IPS-18c (cell line): ENCODE data around the gene ZNF761.
"Not testable (repeated sequence)": the region's sequence is repeated elsewhere in the genome, so short reads cannot be mapped to it uniquely, and the experiment has no call there.

Experiments used
- H3K4me3 ChIP-seq: 2 replicates; pipeline ENCODE4 v1.7.0; 2013; ENCODE audit warnings: low read depth, mild to moderate bottlenecking, low read length, moderate library complexity; ENCODE audit not compliant: insufficient read depth
- H3K9me3 ChIP-seq: one replicate; pipeline ENCODE4 v1.6.1; 2013; ENCODE audit warnings: mild to moderate bottlenecking, low read length, moderate library complexity; ENCODE audit not compliant: control insufficient read depth, insufficient read depth

ZNF761 gene

DNA sequence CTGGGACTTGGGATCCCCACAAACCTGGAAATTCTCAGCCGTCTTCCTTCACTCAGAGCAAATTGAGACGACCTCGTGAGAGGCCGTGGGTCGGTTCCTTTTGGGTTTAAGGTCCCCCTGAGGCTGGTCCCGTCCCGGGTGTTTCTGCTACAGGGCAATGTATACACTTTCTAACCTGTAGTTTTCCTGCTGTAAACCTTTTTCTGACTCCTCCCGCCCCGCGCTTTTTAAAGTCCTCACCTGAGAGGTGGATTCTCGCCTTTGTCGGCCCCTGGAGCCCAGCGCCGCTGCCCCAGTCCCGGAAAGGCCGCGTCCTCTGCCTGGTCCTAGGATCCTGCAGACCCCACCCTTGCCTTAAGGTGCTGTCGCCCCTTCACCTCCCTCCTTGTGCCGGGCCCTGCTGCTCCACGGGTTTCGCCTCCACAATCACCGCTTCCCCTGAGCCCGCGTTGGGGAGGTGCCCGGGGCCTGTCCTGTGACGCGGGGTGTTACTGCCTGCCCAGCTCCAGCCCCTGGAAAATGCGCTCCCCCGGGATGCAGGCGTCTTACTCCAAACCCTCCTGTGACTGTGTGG lies 391 bp downstream of the ZNF761 start:
- Histone ChIP-seq H3K4me3 (peak overlapping the region; percentile 85), H3K9me3 (no peaks in the 10 kb centered on the region)

GRCh38 chr19:53443809-53444208 lies 12.0 kb downstream of the ZNF761 start:
- H3K4me3 ChIP-seq, H3K9me3 ChIP-seq: not testable (repeated sequence)

- H3K4me3 ChIP-seq, H3K9me3 ChIP-seq: not testable (repeated sequence)
Observed at GRCh38 chr19:53447196-53447595, 15.4 kb downstream of the ZNF761 start.

- Histone ChIP-seq H3K9me3 (peaks cover 10% of the 10 kb centered on the region), H3K4me3 (no peak overlapping the region; the same call in 1 of the 2 replicates)
Observed at GRCh38 chr19:53455828-53456227, 24.0 kb downstream of the ZNF761 start.

- not testable (repeated sequence) for H3K4me3 ChIP-seq
- peaks cover 10% of the 10 kb centered on the region for H3K9me3 ChIP-seq
Observed at GRCh38 chr19:53460131-53460721, 28.4 kb downstream of the ZNF761 start.

DNA sequence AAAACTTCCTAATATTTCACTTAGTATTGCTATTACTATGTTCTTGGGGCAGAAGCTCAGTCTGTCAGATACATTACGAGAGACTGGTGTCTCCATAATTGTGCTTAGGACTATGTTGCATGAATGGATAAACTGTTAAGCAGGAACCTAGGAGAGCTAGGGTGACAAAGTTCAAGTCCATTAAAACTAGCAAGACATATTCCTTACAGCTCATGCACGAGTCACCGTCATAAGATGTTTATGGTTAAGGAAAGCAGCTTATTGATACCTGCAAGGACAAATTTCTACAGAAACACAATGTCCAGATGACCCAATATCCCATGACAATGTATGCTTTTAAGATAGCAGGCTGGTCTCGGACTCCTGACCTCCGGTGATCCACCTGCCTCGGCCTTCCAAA lies 30.1 kb downstream of the ZNF761 start:
- H3K9me3 ChIP-seq: peaks cover 2% of the 10 kb centered on the region

DNA sequence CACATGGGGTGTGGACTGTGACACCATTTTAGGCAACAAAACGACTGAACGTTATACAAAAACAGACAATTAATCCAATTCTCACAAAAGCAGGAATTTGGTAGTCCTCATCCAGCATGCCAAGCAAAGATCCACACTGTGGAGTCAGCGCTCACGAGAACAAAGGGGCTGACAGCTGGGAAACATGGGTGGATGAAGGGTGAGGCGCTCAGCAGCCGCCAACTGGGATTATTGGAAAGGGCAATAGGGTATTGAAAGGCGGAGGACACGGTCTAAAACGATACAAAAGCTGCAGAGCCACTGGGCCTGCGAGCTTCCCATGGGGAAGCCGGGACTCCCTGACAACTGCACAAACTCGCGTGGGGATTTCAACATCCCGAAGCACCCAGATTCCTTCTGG lies 31.1 kb downstream of the ZNF761 start:
- H3K9me3 ChIP-seq: no peaks in the 10 kb centered on the region
- H3K4me3 ChIP-seq: peak overlapping the region; percentile 42

More for the DNA sequence above, 30.1 kb downstream of the ZNF761 start:
- H3K4me3 ChIP-seq: no peak overlapping the region

- H3K9me3 ChIP-seq: no peaks in the 10 kb centered on the region
- peak overlapping the region; percentile 42 for H3K4me3 ChIP-seq
Observed at GRCh38 chr19:53463263-53463662, 31.5 kb downstream of the ZNF761 start.

DNA sequence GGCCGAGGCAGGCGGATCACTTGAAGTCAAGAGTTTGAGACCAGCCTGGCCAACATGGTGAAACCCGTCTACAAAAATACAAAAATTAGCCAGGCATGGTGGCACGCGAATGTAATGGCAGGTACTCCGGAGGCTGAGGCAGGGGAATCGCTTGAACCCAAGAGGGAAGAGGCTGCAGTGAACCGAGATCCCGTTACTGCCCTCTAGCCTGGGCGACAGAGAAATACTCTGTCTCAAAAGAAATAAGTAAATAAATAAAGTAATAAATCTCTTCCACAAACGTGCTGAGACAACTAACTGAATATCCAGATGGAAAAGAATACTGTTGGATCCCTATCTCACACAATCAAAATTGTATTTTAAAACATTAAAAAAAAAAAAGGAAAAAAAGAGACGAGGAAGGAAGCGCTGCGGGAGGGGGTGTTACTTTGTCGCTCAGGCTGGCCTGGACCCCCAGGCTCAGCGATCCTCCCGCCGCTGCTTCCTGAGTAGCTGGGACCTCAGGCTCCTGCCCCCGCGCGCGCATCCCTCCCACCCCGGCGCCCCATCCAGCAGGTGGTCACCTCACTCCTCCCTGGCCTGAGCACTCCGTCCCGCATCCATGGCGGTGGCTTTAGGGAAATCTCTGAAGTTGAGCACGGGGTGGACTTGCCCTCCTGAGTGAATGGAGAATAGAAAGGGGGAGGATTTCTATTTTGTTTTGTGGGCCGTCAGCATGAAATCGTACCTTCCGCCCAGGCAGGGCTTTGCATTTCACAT lies 35.1 kb downstream of the ZNF761 start:
- H3K9me3 ChIP-seq: no peaks in the 10 kb centered on the region
- peak overlapping the region; percentile 98; the same call in 1 of the 2 replicates for H3K4me3 ChIP-seq

GRCh38 chr19:53467485-53468262 lies 35.9 kb downstream of the ZNF761 start, which contains the start of gene ZNF813:
Gene ZNF813 (plus strand): TSS chr19:53467733. CDS start chr19:53483823, 16,090 bp downstream.
- H3K4me3 ChIP-seq: peak within 1 kb of the TSS; percentile 98
- no peaks in the 10 kb centered on the region for H3K9me3 ChIP-seq

- H3K4me3 ChIP-seq, H3K9me3 ChIP-seq: not testable (repeated sequence)
Observed at GRCh38 chr19:53468628-53469027, 36.8 kb downstream of the ZNF761 start.

DNA sequence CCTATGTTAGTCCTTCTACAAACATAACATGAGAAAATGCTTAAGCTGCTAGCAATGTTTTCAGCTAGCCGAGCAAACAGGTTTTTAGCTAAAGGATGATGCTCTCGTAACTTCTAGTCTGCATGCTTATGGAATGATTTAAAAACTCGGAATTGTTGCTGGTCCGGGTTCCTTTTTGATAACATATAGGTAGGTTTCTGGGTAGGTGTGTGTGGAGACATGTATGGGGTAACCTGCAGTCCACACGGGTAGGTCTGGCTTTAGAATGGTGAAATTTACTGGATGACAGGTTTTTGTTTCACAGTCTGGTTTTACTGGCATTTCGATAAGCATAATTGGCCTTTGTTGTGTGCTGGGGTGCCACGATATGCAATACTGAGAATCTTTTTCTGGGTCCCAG lies 40.1 kb downstream of the ZNF761 start:
- Histone ChIP-seq H3K4me3 (no peak overlapping the region), H3K9me3 (no peaks in the 10 kb centered on the region)

DNA sequence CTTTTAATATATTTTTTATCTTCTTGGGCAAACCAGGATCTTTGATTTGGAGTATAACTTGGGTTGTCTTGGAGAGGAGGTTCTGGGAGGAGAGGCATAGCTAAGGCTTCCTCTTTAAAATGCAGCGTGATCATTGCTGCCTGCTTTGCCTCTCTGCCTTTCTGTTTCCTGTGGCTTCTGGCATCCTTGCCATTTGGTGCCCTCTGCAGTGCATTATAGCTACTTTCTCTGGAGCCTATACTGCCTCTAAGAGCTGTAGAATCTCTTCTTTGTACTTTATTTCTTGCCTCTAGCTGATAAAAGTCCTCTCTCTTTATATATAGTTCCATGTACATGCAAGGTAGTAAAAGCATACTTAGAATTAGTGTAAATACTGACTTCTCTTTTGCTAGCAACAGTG lies 43.0 kb downstream of the ZNF761 start:
- H3K9me3 ChIP-seq: peaks cover 11% of the 10 kb centered on the region
- H3K4me3 ChIP-seq: not testable (repeated sequence)

DNA sequence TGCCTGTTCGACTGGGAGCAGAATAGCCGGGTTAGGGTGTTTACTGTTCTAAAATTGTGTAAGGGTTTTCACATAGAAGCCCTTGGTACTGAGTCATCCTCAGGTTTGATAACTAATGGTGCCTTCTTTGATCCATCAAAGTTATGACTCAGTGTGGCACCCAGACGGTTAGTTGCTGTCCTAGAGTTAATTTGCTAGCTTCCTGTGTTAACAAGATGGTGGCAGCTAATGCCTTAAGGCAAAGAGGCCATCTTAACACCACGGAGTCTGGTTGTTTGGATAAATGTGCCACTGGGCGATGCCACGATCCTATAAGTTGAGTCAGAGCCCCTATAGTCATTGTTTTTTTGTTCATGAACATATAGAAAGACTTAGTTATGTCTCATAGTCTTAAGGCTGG lies 43.7 kb downstream of the ZNF761 start:
- peaks cover 11% of the 10 kb centered on the region for H3K9me3 ChIP-seq
- H3K4me3 ChIP-seq: not testable (repeated sequence)

GRCh38 chr19:53483751-53484150 lies 52.0 kb downstream of the ZNF761 start:
- not testable (repeated sequence) for H3K4me3 ChIP-seq
- H3K9me3 ChIP-seq: peaks cover 11% of the 10 kb centered on the region

- H3K9me3 ChIP-seq: peaks cover 6% of the 10 kb centered on the region
- no peak overlapping the region for H3K4me3 ChIP-seq
Observed at GRCh38 chr19:53485046-53486004, 53.5 kb downstream of the ZNF761 start.

DNA sequence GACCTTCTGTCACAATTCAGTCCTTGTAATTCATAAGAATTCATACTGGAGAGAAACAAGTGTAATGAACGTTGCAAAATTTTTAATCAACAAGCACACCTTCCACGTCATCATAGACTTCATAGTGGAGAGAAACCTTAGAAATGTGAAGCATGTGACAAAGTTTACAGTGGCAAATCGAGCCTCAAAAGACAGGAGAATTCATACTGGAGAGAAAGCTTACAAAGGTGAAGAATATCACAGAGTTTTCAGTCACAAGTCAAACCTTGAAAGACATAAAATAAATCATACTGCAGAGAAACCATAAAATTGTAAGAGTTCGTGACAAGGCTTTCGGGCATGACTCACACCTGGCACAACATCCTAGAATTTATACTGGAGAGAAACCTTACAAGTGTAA lies 60.4 kb downstream of the ZNF761 start:
- no peak overlapping the region for H3K4me3 ChIP-seq
- no peaks in the 10 kb centered on the region for H3K9me3 ChIP-seq
